Measurements from ENCODE around the gene MACO1. TPM values are rescaled to one million over a fixed set of nuclear protein-coding genes. Genes with fewer than 3 reads are reported as not detected.

The MACO1 gene
- total and polyA plus RNA-seq, 2 of the 8 experiments (the other 6 are each of a cell fraction or from before 2014, with no cell fraction given): 3.5 to 15.1 TPM

GRCh38 chr1:25484533-25484932, 53.8 kb downstream of the MACO1 start (continued):
- TF ChIP-seq KDM4A (IDR thresholded peaks at IDR 0.05; ENCODE audit: low read depth, low read length, severe bottlenecking): no peak
- no peak for TF ChIP-seq KDM1A (IDR thresholded peaks at IDR 0.05; ENCODE audit: borderline replicate concordance, low read length)
- no peak for TF ChIP-seq CTBP2 (IDR thresholded peaks at IDR 0.05; ENCODE audit: borderline replicate concordance, insufficient read depth, insufficient read length, low read length)
- no peak for TF ChIP-seq CHD1 (IDR thresholded peaks at IDR 0.05; ENCODE audit: low read depth, low read length)
- no peak for TF ChIP-seq TAF7 (optimal IDR thresholded peaks at IDR 0.05; ENCODE audit: borderline replicate concordance, low read depth, low read length)
- no peak for TF ChIP-seq KDM5A (IDR thresholded peaks at IDR 0.05; ENCODE audit: low read length)
